GM21526 (cell line): ENCODE measurements around the gene SLC23A2.
"Not testable (repeated sequence)": the region's sequence is repeated elsewhere in the genome, so short reads cannot be mapped to it uniquely, and the experiment has no call there.

Experiments used
- ATAC-seq: cut with Tn5 transposase; IDR thresholded peaks from one replicate; pipeline ENCODE4 v1.9.1; 2021; ENCODE audit warnings: moderate library complexity; ENCODE audit not compliant: unreplicated experiment, low FRiP score

SLC23A2 gene

GRCh38 chr20:4883546-4883945 lies 117.8 kb downstream of the SLC23A2 start:
- ATAC-seq = no peak

DNA sequence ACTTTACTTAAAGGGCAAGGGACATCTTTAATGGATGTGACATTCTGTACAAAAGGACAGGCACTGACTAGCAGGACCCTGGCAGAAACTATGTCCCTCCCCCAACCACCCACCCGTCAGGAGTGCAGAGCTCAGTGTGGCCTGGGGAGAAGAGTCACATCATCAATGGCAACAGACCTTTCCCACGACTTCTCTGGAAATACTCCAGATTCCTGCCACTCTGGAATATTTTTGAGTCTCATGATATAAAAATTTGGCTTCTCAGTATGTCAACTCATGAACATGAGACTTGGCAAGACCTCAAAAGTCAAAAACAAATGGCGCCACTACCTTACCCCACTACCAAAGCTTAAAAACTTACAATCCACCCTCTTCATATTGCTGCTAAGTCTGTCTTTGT lies 118.3 kb downstream of the SLC23A2 start:
- no peak for ATAC-seq

DNA sequence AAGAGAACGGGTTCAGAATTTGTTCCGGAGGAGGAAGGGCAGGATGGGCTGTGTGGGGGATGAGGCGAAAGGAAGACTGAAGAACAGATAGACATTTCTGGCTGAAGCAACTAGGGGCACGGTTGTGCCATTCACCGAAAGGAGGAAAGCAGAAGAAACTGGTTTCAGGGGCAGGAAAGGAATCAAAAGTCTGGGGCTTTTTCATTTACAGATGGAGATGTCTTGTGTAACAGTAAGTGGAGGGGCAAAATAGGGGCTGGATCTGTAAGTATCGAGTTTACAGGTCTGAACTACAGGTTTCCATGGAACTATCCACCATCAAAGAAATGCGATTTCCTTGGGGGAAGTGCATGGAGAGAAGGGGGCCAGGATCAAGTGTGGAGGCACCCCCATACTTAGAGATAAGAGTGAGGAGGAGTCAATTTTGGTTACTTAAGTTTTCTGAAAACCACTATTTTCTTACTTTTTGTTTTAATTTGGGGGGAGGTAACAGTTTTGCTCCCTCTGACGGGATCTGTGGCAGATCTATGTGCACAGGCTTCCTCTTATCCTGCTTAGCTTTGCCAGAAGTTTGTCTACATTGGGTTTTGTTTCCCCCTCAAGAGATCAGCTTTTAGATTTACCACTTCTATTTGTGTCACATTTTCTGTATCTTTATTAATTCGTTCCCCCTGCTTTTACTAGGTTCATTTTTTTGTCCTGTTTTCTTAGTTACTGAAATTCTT lies 120.1 kb downstream of the SLC23A2 start:
- no peak for ATAC-seq

DNA sequence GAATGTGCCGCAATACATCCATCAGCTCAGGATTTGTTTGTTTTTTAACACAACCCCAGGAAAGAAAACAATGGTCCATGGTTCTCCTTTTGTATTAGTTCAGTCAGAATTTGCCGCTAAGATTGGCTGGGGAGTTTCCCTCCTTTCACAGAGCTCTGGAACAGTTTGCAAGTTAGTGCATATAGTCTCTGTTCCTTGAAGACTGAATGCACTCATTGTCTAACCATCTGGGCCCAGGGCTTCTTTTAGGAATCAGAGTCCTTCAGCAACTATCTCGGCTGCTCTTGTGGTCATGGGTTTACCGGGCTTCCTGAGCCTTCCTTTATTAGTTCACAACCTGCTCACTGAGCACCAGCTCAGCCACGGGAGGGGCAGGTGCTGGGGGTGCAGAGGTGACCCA lies 121.3 kb downstream of the SLC23A2 start:
- ATAC-seq = no peak

- not testable (repeated sequence) for ATAC-seq
Observed at GRCh38 chr20:4878099-4878498, 123.2 kb downstream of the SLC23A2 start.

GRCh38 chr20:4876731-4877130 lies 124.6 kb downstream of the SLC23A2 start:
- ATAC-seq = no peak

GRCh38 chr20:4876301-4876700 lies 125.0 kb downstream of the SLC23A2 start:
- no peak for ATAC-seq

GRCh38 chr20:4875578-4876067 lies 125.7 kb downstream of the SLC23A2 start:
- ATAC-seq = no peak

- ATAC-seq = no peak
Observed at GRCh38 chr20:4873396-4873795, 127.9 kb downstream of the SLC23A2 start.

- no peak for ATAC-seq
Observed at GRCh38 chr20:4871486-4871885, 129.8 kb downstream of the SLC23A2 start.

DNA sequence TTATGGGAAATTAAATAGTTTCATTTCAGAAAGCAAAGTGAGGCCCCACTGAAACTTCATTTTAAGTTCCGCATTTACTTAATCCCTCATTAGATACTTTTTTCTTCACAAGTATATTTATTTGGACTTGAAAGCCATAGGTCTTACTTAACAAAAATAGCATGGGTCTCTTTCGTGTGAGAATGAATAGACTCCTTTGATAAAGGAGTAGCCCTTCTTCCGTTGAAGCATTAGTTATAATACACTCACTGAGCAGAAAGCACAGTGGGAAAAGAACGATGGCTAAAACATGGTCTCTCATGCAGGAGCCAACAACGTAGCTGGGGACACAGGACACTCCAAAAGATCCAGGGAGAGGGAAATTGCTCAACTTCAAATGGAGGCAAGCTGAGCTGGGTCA lies 130.4 kb downstream of the SLC23A2 start:
- no peak for ATAC-seq

- no peak for ATAC-seq
Observed at GRCh38 chr20:4869290-4870193, 131.8 kb downstream of the SLC23A2 start.

GRCh38 chr20:4867051-4867450 lies 134.3 kb downstream of the SLC23A2 start:
- no peak for ATAC-seq

DNA sequence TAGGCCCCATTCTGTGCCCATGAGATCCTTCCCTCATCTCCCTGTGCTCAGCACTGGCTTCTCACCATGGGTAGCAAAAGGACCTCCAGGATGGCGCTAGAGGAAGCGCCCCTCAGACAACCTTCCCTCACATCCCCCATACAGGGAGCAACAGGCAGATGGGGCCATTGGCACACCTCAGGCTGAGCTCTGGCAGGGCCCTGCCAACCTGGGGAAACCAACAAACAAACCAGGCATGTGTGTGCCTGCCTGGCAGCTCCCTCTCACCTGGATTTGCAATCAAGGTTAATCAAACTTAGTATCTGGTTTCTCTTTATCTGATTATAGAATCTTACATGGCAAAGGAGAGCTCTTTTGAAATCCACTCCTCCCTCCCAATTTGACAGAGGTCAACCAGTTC lies 134.9 kb downstream of the SLC23A2 start:
- no peak for ATAC-seq

DNA sequence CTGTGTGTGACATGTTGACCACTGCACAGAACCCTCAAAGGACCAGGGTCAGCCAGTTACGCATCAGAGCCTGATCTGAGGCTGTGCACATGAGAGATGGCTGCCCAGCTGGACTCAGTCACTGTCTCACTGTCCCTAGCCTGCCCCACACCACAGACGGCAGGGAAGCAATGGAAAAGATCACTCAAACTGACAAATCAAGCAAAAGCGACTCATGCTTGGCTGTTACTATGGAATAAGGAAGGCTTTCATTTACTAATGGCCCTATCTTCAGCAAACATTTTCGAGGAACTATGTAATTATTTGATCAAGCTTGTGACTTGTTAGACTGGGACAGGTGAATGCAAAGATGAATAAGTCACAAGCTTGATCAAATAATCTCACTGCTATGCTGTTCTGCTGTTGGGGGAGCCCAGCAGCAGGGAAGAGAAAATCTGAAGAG lies 137.0 kb downstream of the SLC23A2 start:
- no peak for ATAC-seq

DNA sequence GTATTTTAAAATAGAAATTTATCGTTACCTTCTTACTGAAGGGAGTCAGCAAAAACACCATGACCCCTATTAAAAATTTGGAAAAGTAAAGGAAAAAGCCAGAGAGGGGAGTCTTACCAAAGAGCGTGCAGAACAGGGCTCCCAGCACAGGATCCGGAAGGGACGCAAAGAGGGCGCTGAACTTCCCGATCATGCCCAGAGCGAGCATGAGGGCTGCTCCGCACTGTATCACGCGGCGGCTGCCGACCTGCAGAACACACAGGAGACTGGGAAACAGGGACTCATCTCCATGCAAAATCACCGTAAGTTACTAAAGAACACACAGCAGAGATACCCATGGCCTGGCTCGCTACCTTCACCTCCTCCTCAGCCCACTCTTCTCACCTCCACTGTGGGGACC lies 138.6 kb downstream of the SLC23A2 start:
- no peak for ATAC-seq

- no peak for ATAC-seq
Observed at GRCh38 chr20:4861961-4862360, 139.3 kb downstream of the SLC23A2 start.

DNA sequence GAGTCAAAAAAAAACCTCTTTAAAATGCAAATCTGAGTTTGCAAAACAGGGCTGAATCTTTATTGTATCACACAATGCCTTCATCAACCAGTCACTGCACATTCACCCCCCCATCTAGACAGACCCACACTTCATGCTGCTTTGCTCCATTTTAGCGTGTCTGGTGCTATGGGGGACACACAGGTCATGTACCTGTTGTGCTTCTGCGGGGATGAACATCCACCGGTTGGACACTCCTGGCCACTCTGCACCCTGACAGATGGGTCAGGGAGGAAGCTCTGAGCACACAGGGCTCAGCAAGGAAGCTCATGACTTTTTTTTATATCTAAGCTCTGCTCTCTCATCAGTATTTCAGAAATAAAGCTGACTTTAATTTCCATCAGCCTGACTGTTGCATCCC lies 143.3 kb downstream of the SLC23A2 start:
- ATAC-seq = no peak

- no peak for ATAC-seq
Observed at GRCh38 chr20:4856022-4856755, 145.1 kb downstream of the SLC23A2 start.

- no peak for ATAC-seq
Observed at GRCh38 chr20:4855555-4855954, 145.8 kb downstream of the SLC23A2 start.

DNA sequence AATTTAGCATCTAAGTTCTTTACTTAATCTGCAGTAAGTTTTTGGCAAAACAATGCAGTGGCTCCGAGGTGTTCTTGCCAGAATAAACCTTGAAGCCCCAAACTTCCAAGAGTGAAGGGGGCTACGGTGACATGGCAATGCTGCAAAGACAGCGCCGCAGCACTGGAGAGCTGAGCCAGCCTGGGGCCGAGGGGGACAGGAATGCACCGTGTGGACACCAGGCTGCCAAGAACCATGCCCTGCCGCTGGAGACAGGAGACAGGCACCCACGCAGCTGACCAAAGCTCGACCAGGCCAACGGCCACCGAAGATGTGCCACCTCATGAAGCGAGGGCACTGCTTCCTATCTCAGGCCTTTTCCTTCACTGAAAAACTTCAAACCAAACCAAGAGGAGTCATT lies 146.2 kb downstream of the SLC23A2 start:
- no peak for ATAC-seq
